Effector CD8-positive, alpha-beta T cell (primary cell): Measurements from ENCODE around the gene ARFGAP2.

Experiments
- DNase-seq: peaks from one replicate; lab custom pipeline; 2025; lab: John Stamatoyannopoulos, UW

Gene ARFGAP2

DNA sequence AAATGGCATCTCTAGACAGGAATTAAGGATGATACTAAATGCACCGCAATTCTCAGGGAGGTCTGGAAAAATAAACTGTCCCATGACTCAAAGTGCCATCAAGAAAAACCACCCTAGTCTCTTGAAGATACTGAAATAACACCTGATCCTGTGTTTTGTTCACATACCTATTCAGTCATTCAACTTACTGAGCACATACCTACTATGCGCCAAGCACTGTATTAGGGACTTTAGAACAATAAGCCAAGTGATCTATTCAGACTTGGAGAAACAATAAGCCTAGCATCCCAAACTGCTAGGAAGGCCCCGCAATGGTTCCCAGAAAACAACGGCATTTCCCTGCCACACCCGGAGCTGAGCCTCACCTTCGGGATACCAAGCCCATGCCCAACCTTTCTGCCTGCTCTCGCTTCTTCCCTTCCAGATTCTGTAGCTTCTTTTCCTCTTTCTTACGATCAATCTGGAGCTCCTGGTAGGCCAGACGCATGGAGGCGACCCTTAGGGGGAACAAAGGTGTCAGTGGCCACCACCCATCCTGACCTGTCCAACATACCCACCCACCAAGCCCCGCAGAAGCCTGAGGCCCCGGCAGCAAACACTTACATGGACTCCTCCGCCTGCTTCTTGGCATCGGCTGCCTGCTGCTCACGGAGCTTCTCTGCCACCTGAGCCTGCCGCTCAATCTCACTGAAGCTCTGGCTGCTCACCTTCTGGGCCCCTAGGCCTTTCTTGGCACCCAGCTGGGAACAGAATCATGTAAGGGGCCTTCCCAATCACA, 5.4 kb downstream of the ARFGAP2 start:
- no peak for DNase-seq

DNA sequence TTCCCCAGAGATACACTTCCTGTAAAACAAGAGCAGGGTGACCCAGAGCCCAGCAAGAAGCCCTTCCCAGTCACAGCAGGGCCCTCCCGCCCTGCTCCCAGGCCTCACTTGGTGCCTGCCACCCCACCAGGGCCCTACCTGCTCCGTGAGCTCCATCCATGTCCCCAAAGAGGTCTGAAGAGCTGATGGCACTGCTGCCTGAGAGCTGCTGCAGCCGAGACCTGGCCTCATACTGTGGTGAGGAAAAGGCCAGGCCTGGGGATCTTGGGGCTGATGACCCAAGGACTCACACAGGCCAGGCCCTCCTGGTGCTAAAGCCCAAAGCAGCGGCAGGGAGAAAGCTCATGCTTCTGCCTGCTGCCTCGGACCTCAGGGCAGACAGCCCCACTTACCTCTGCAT, 10.3 kb downstream of the ARFGAP2 start:
- no peak for DNase-seq

DNA sequence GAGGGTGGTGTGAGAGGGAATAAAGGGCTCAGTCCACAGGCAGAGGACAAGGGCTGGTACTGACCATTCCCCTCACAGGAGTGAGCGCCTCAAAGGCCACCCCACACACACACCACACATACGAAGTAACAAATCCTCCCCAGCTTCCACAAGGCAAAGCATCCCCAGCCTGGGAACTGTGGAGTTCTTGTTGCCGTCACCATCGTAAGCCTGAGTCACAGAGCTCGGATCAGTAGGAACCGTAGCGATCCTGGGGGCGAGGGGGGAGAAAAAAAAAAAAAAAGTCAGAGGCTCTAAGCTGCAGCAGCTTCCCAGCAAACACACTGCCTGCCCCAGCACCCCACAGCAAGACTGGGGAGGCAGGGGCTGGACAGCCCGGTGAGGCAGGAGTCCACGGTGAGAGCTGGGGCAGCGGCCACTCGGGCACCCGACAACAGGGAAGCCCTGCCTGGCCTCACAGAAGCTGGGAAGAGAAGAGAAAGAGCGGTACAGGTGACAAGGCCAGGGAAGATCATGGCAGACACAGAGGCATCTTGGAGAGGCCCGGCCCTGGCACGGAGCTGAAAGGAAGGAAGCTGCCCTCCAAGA, 11.3 kb downstream of the ARFGAP2 start:
- DNase-seq, result no peak

GRCh38 chr11:47164321-47164720, 12.4 kb downstream of the ARFGAP2 start:
- DNase-seq, result no peak

- DNase-seq, result no peak
Observed at GRCh38 chr11:47163898-47164297, 12.8 kb downstream of the ARFGAP2 start.

GRCh38 chr11:47163193-47163592, 13.5 kb downstream of the ARFGAP2 start:
- DNase-seq, result no peak

DNA sequence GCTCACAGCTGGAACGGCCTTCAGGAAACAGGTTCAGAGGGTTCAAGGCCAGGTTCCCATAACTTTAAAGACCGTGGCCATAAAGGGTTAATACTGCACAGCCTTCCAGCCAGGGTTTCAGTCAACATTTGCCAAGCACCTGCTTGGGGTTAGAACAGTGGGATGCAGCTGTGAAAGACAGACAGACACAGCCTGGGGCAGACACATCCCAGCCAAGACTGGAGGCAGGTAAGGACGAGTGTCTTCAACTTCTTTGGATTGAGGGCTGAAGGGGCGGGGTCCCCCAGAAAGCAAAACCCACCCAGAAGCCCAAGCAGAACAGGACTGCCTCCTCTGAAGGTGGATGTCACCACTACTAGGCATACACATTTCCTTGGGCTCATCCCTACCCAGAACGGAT, 14.3 kb downstream of the ARFGAP2 start:
- no peak for DNase-seq

DNA sequence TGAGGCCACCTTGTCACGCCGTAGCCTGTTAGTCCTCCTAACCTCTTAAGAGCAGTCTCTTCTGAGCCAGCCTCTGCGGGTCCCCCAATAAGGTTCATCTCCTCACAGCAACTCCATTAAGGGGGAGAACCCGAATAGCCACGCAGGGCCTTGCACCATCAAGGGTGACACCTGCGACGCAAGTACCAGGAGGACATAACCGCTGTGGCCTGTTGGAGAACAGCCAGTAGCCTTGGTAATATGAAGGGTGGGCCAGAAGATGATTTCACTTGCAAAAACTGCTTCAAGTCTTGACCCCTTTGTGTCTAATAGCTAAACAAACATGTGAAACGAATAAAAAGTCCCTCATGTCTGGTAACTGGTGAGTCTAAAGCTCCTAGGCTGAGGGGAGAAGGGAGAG, 14.8 kb downstream of the ARFGAP2 start:
- no peak for DNase-seq

GRCh38 chr11:47161134-47161854, 15.4 kb downstream of the ARFGAP2 start:
- DNase-seq, result peak; percentile 41

GRCh38 chr11:47160753-47161133, 15.9 kb downstream of the ARFGAP2 start:
- DNase-seq, result no peak

GRCh38 chr11:47158242-47158641, 18.4 kb downstream of the ARFGAP2 start:
- DNase-seq, result no peak

- no peak for DNase-seq
Observed at GRCh38 chr11:47157805-47158204, 18.9 kb downstream of the ARFGAP2 start.

GRCh38 chr11:47156951-47157350, 19.7 kb downstream of the ARFGAP2 start:
- DNase-seq, result no peak

GRCh38 chr11:47156333-47156732, 20.3 kb downstream of the ARFGAP2 start:
- DNase-seq, result no peak

DNA sequence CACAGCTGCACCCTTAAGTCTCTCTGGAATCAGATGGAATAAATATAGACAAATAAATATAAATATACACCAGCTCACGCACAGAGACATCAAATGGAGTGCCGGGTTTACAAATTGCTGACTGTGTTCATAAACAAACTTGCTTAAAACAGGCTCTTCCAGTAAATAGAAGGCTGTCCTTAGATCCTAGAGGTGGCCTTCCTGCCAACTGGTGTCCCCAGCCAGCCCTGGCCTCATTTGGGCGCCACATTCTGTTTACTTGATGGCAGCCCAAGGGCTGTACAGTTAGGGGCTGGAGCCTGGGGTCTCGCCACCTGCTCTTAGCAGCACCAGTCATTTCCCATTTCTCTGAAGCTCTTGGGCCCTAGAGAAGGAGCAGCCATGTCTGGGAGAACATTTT, 20.8 kb downstream of the ARFGAP2 start:
- no peak for DNase-seq

- no peak for DNase-seq
Observed at GRCh38 chr11:47154616-47155570, 21.8 kb downstream of the ARFGAP2 start.

- DNase-seq, result peak; percentile 28
Observed at GRCh38 chr11:47152953-47153950, 23.4 kb downstream of the ARFGAP2 start.

DNA sequence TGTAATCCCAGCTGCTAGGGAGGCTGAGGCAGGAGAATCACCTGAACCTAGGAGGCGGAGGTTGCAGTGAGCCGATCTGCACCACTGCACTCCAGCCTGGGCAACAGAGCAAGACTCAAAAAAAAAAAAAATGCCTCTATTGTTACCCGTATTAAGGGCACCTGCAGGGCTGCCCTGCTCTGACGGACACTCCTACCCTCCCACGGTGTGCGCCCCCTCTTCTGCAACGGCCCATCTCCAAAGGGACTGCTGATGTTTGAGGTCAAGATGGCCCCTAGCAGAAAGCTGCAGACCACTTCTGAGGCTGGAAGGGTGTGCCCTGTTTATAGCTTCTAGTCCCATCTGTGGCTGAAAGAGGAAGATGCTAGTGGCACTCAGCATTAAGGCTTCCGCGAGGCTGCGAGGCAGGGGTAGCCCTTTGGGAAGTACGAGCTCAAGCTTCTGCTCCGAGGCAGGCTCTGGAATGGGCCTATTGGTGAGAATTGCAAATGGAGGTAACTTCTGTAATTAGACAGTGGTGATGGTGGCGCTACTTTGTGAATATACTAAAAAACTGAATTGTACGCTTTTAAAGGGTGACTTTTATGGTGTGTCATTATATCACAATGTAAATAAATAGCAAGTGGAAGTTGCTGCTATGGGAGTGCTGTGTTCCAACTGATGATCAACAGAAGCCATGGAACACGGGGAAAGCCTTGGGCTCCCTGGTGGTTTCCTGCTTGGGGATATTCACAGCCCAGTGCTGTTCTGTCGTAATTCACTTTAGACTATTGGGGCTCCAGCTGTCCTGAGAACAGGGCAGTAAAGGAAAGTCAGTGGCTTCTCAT, 24.3 kb downstream of the ARFGAP2 start:
- DNase-seq, result no peak

DNA sequence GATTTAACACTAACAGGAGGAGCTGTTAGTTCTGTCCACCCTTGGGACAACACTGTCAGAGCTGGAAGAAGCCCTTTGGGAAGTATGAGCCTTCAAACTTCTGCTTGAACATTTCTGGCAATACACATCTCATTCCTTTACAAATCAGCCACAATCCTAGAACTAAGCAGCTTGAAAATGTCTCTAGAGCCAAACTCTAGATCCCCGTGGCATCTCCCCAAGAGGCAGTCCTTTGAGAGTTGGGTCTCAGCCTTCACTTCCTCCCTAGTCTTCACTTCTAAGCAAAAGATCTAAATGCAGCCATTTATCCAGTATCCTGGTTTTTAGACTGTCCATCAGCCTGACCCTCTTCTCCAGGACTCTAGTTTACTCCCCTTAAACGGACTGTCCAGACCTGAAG, 26.9 kb downstream of the ARFGAP2 start:
- no peak for DNase-seq
